PC-3 (cell line): Measurements from ENCODE around the gene HOXD10.

Experiments
- CTCF ChIP-seq: fragments of 300-600 bp; sonication (generic); conservative IDR thresholded peaks from 2 replicates; pipeline ENCODE4 v1.5.1; 2017; ENCODE audit warnings: antibody characterized with exemption, low read depth, mild to moderate bottlenecking, low read length
- EZH2phosphoT487 ChIP-seq: fragments of 300-600 bp; sonication (generic); IDR thresholded peaks from 2 replicates; pipeline ENCODE4 v1.6.1; 2018; ENCODE audit warnings: mild to moderate bottlenecking, antibody characterized with exemption, low read length, borderline replicate concordance

- no peak for TF ChIP-seq CTCF
- no peak for TF ChIP-seq EZH2phosphoT487
Measured at GRCh38 chr2:176072292-176072669, 44.3 kb upstream of the HOXD10 start.
